Measurements from ENCODE around the gene ZNF892. TPM values are rescaled to one million over a fixed set of nuclear protein-coding genes. Genes with fewer than 3 reads are reported as not detected.
A peak's percentile ranks its signal among the peaks of the same experiment; 100 is the strongest.

The ZNF892 gene
- total and polyA plus RNA-seq, 9 of the 15 experiments (the other 6 are each of a cell fraction or from before 2014, with no cell fraction given): 0.07 to 0.13 (median 0.09) TPM; not detected in 6

- TF ChIP-seq GATAD2A (IDR thresholded peaks at IDR 0.05) (no peak), NCOA2 (IDR thresholded peaks at IDR 0.05; ENCODE audit: partially characterized antibody in 2 of 2) (no peak), NFIX (CRISPR knock-in tag; IDR thresholded peaks at IDR 0.05; ENCODE audit: low read depth) (no peak), RCOR1 (IDR thresholded peaks at IDR 0.05; ENCODE audit: borderline replicate concordance in 1 of 2, low read depth in 2 of 2, low read length in 2 of 2) (0 out of 4 replicates have a peak, but pooled peaks of 1 of the 2 experiments have one; percentile 33), SIX5 (IDR thresholded peaks at IDR 0.05; ENCODE audit: borderline replicate concordance in 1 of 2, insufficient read depth in 1 of 2, low read depth in 1 of 2, low read length in 2 of 2) (no peak), HDAC2 (IDR thresholded peaks at IDR 0.05) (peak; percentile 82), SMAD1 (IDR thresholded peaks at IDR 0.05; ENCODE audit: low read depth, low read length, partially characterized antibody) (no peak), FOXM1 (IDR thresholded peaks at IDR 0.05; ENCODE audit: low read depth) (no peak), FOXM1 (CRISPR knock-in tag; IDR thresholded peaks at IDR 0.05; ENCODE audit: low read depth) (no peak), ZNF592 (IDR thresholded peaks at IDR 0.05) (no peak), ZNF77 (CRISPR knock-in tag; IDR thresholded peaks at IDR 0.05) (no peak), TAF9B (IDR thresholded peaks at IDR 0.05; ENCODE audit: partially characterized antibody) (no peak), PYGO2 (tag; IDR thresholded peaks at IDR 0.05) (no peak), MTA3 (IDR thresholded peaks at IDR 0.05; ENCODE audit: borderline replicate concordance) (no peak), RFX1 (IDR thresholded peaks at IDR 0.05) (no peak), FIP1L1 (IDR thresholded peaks at IDR 0.05; ENCODE audit: low read depth, low read length, poor library complexity, severe bottlenecking) (no peak), CREM (IDR thresholded peaks at IDR 0.05; ENCODE audit: low read depth) (no peak), MTF1 (CRISPR knock-in tag; IDR thresholded peaks at IDR 0.05; ENCODE audit: borderline replicate concordance) (no peak), PML (IDR thresholded peaks at IDR 0.05; ENCODE audit: low read length) (no peak), CEBPG (CRISPR knock-in tag; IDR thresholded peaks at IDR 0.05) (peak; percentile 55; the same call in 1 of the 2 replicates), CEBPG (tag; conservative IDR thresholded peaks at IDR 0.05 in 1 of 2, IDR thresholded peaks at IDR 0.05 in 1 of 2) (no peak), MCM2 (IDR thresholded peaks at IDR 0.05; ENCODE audit: low read depth) (no peak), BDP1 (IDR thresholded peaks at IDR 0.05; ENCODE audit: insufficient read depth, insufficient read length) (no peak), MCM5 (IDR thresholded peaks at IDR 0.05; ENCODE audit: low read depth) (no peak), ZNF324 (CRISPR knock-in tag; IDR thresholded peaks at IDR 0.05) (no peak), ZNF830 (CRISPR knock-in tag; IDR thresholded peaks at IDR 0.05) (no peak), ZNF311 (CRISPR knock-in tag; IDR thresholded peaks at IDR 0.05) (no peak), EGR1 (conservative IDR thresholded peaks at IDR 0.05) (peak; percentile 41), GATA2 (CRISPR knock-in tag; IDR thresholded peaks at IDR 0.05) (no peak)
Observed at GRCh38 chr2:95166065-95166763, 41.1 kb upstream of the ZNF892 start (continued).

All from K562 (cell line).